MM.1S (cell line): ENCODE measurements around the gene GJC1.

Source experiments
- DNase-seq: peaks from one replicate; pipeline ENCODE4 v3.0.0-alpha.2; 2015
- H2AFZ ChIP-seq: fragments of 300-600 bp; sonication (generic); 2 replicates; pipeline ENCODE4 v1.6.0; 2016; ENCODE audit warnings: antibody characterized with exemption, low read length
- H3F3A ChIP-seq: fragments of 300-600 bp; sonication (generic); 2 replicates; pipeline ENCODE4 v1.6.1; 2016; ENCODE audit warnings: mild to moderate bottlenecking, antibody characterized with exemption, low read length, moderate library complexity, mixed read lengths; ENCODE audit not compliant: insufficient read depth
- H3K27ac ChIP-seq: fragments of 300-600 bp; sonication (generic); 2 replicates; pipeline ENCODE4 v1.5.1; 2016; ENCODE audit warnings: mild to moderate bottlenecking, low read length
- H3K27me3 ChIP-seq: fragments of 300-600 bp; sonication (generic); replicated peaks from 2 replicates; pipeline ENCODE4 v1.6.0; 2016; ENCODE audit warnings: low read length; ENCODE audit not compliant: insufficient read depth
- H3K36me3 ChIP-seq: fragments of 300-600 bp; sonication (generic); replicated peaks from 2 replicates; pipeline ENCODE4 v1.6.1; 2016; ENCODE audit warnings: mild to moderate bottlenecking, low read length, mixed read lengths; ENCODE audit not compliant: insufficient read depth
- H3K4me1 ChIP-seq: fragments of 300-600 bp; sonication (generic); 2 replicates; pipeline ENCODE4 v1.6.1; 2016; ENCODE audit warnings: low read length, mixed read lengths
- H3K4me2 ChIP-seq: fragments of 300-600 bp; sonication (generic); 2 replicates; pipeline ENCODE4 v1.6.0; 2016; ENCODE audit warnings: low read depth, low read length
- H3K4me3 ChIP-seq: fragments of 300-600 bp; sonication (generic); 2 replicates; pipeline ENCODE4 v1.5.1; 2016; ENCODE audit warnings: low read length, mixed read lengths
- H3K79me2 ChIP-seq: fragments of 300-600 bp; sonication (generic); 2 replicates; pipeline ENCODE4 v1.6.1; 2016; ENCODE audit warnings: mixed run types, low read length, mixed read lengths
- H3K9ac ChIP-seq: fragments of 300-600 bp; sonication (generic); 2 replicates; pipeline ENCODE4 v1.6.1; 2016; ENCODE audit warnings: low read length, mixed read lengths
- H3K9me2 ChIP-seq: fragments of 300-600 bp; sonication (generic); replicated peaks from 2 replicates; pipeline ENCODE4 v1.6.1; 2016; ENCODE audit warnings: mild to moderate bottlenecking, low read length, mixed read lengths; ENCODE audit not compliant: insufficient read depth
- H3K9me3 ChIP-seq: fragments of 300-600 bp; sonication (generic); replicated peaks from 2 replicates; pipeline ENCODE4 v1.6.1; 2016; ENCODE audit warnings: mild to moderate bottlenecking, low read length, mixed read lengths; ENCODE audit not compliant: insufficient read depth
- H4K20me1 ChIP-seq: fragments of 300-600 bp; sonication (generic); 2 replicates; pipeline ENCODE4 v1.6.1; 2016; ENCODE audit warnings: mild to moderate bottlenecking, low read length, moderate library complexity, mixed read lengths; ENCODE audit not compliant: insufficient read depth
- EZH2 ChIP-seq: fragments of 300-600 bp; sonication (generic); optimal IDR thresholded peaks from 2 replicates; pipeline ENCODE3; 2017; ENCODE audit warnings: low read depth, mild to moderate bottlenecking, antibody characterized with exemption, low read length, mixed read lengths
- EZH2phosphoT487 ChIP-seq: fragments of 300-600 bp; sonication (generic); IDR thresholded peaks from 2 replicates; pipeline ENCODE4 v1.6.1; 2018; ENCODE audit warnings: antibody characterized with exemption, low read length
- TF ChIP-seq, protein P1 (sequence below): fragments of 300-600 bp; sonication (generic); IDR thresholded peaks from 2 replicates; pipeline ENCODE4 v1.5.1; 2016; ENCODE audit warnings: antibody characterized with exemption, low read length, mixed read lengths

The GJC1 gene

DNA sequence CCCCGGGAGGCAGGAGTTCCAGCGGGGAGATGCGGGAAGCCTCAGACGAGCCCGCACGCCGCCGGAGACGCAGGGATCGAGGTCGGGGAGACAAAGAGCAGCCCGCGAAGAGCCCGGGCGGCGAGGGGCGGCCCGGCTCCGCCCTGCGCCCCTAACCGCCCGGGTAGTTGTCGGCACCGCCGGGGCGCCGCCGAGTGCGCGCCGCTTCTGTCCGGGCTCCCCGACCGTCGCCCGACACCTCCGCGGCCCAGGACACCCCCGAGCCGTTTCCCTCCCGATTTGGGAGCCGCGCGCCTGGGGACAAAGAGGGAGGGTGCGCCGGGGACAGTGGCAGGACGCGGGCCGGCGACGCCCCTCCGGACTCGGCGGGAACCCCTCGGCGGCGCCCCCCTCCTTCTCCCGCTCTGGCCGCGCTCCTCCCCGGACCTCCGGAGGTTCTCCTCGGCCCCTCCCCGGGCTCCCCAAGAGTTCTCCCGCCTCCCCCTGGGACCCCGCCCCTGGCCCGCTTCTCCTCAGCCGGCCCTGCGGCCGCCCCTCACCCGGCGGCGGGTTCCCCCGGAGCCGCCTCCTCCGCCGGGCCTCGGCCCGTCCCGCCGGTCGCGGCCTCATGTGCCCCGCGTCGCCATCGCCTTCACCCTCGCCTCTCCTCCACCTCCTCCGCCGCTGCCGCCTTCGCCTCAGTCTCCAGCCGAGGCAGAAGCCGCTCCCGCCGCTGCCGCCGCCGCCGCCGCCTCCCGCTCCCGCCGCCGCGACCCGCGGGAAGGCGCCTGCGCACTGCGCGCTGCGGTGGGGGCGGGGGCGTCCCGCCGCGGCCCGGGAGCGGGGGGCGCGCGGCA, at the start of gene GJC1:
GJC1 (minus strand) TSS at position 765 of the 836 bp plus-strand sequence. CDS start 24,470 bp downstream, outside the sequence.
- peak within 1 kb of the TSS; percentile 86 for H2AFZ ChIP-seq
- peak; percentile 32 for DNase-seq
- H3K4me3 ChIP-seq = peak within 1 kb of the TSS; percentile 67
- peaks cover 36% of the 10 kb centered on the region; the same call in 1 of the 2 replicates for H3K27me3 ChIP-seq
- H3K27ac ChIP-seq = no peak within 1 kb of the TSS; the same call in 1 of the 2 replicates
- H3K9me2 ChIP-seq = no peaks in the 10 kb centered on the region
- H3K9ac ChIP-seq = peak within 1 kb of the TSS; percentile 71
- H3K4me2 ChIP-seq = peak within 1 kb of the TSS; percentile 72
- H3F3A ChIP-seq = no peaks in the 10 kb centered on the region
- no peaks in the 10 kb centered on the region for H3K9me3 ChIP-seq
- TF ChIP-seq, protein P1, sequence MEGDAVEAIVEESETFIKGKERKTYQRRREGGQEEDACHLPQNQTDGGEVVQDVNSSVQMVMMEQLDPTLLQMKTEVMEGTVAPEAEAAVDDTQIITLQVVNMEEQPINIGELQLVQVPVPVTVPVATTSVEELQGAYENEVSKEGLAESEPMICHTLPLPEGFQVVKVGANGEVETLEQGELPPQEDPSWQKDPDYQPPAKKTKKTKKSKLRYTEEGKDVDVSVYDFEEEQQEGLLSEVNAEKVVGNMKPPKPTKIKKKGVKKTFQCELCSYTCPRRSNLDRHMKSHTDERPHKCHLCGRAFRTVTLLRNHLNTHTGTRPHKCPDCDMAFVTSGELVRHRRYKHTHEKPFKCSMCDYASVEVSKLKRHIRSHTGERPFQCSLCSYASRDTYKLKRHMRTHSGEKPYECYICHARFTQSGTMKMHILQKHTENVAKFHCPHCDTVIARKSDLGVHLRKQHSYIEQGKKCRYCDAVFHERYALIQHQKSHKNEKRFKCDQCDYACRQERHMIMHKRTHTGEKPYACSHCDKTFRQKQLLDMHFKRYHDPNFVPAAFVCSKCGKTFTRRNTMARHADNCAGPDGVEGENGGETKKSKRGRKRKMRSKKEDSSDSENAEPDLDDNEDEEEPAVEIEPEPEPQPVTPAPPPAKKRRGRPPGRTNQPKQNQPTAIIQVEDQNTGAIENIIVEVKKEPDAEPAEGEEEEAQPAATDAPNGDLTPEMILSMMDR = no peak
- TF ChIP-seq EZH2 = no peak
- TF ChIP-seq EZH2phosphoT487 = no peak
- H3K36me3 ChIP-seq = no peaks in the 10 kb centered on the region
- H3K4me1 ChIP-seq = no peaks in the 10 kb centered on the region
- no peaks in the 10 kb centered on the region for H4K20me1 ChIP-seq
- H3K79me2 ChIP-seq = peaks cover 12% of the 10 kb centered on the region

DNA sequence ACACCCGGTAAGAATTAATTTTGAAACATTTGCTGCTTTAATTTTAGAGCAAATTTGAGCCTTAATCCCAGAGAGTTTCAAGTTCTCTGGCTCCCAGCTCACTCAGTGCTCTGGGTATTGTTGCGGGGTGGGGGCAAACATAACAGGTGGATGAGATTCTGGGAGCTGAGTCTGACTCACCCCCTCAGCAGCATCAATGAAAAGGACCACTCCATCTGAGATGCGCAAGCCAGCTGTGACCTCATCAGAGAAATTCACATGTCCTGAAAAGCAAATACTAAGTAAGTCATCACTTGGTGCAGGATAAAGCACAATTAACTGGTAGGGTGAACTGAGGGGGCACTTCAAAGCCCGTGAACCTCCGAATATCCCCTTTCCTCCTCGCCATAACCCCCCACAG, 49.3 kb upstream of the GJC1 start:
- Histone ChIP-seq H3K9me2 (no peaks in the 10 kb centered on the region), H3K4me2 (no peak overlapping the region), H4K20me1 (no peaks in the 10 kb centered on the region), H3K79me2 (0 out of 2 replicates have a peak, but pooled peaks cover 2% of the 10 kb centered on the region), H3K4me1 (no peaks in the 10 kb centered on the region), H3F3A (no peaks in the 10 kb centered on the region), H3K4me3 (no peak overlapping the region), H3K27ac (no peak overlapping the region), H3K9me3 (no peaks in the 10 kb centered on the region), H3K9ac (no peak overlapping the region), H3K36me3 (peaks cover 6% of the 10 kb centered on the region; the same call in 1 of the 2 replicates), H3K27me3 (no peaks in the 10 kb centered on the region), H2AFZ (no peak overlapping the region)
- no peak for DNase-seq
- TF ChIP-seq EZH2phosphoT487 (no peak), EZH2 (no peak)
- TF ChIP-seq, protein P1 = no peak

DNA sequence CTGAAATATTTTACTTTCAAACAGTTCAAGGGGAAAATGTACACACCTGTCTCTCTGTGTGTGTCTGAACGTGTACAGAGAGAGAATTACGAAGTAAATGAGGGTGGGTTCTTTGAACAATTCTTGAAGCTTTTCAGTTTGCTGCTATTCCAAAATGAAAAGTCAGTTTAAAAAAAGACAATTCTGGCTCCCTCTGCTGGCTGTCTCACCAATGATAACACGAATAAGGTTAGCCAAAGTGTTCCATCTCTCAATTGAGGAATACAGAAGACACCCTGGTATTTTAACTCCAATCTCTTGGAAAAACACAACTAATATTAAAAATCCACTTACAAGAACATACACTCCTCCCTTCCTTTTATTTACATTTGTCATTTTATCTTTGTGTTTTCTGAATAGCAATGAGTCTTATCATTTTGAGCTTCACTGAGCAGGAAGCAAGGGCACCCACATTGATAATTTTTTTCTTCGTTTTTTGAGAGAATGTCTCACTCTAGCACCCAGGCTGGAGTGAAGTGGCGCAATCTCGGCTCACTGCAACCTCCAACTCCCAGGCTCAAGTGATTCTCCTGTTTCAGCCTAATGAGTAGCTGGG, 48.6 kb upstream of the GJC1 start:
- Histone ChIP-seq H3K27me3 (no peaks in the 10 kb centered on the region), H3K79me2 (0 out of 2 replicates have a peak, but pooled peaks cover 2% of the 10 kb centered on the region), H3K9me3 (no peaks in the 10 kb centered on the region), H3K27ac (no peak overlapping the region), H3K4me2 (no peak overlapping the region), H2AFZ (no peak overlapping the region), H4K20me1 (no peaks in the 10 kb centered on the region), H3K9me2 (no peaks in the 10 kb centered on the region), H3K4me3 (no peak overlapping the region), H3F3A (no peaks in the 10 kb centered on the region), H3K4me1 (no peaks in the 10 kb centered on the region), H3K9ac (no peak overlapping the region), H3K36me3 (peaks cover 8% of the 10 kb centered on the region; the same call in 1 of the 2 replicates)
- TF ChIP-seq EZH2phosphoT487 = no peak
- TF ChIP-seq, protein P1 = peak; percentile 59
- DNase-seq = peak; percentile 53
